ENCODE data around the gene COL4A5.

Gene COL4A5

DNA sequence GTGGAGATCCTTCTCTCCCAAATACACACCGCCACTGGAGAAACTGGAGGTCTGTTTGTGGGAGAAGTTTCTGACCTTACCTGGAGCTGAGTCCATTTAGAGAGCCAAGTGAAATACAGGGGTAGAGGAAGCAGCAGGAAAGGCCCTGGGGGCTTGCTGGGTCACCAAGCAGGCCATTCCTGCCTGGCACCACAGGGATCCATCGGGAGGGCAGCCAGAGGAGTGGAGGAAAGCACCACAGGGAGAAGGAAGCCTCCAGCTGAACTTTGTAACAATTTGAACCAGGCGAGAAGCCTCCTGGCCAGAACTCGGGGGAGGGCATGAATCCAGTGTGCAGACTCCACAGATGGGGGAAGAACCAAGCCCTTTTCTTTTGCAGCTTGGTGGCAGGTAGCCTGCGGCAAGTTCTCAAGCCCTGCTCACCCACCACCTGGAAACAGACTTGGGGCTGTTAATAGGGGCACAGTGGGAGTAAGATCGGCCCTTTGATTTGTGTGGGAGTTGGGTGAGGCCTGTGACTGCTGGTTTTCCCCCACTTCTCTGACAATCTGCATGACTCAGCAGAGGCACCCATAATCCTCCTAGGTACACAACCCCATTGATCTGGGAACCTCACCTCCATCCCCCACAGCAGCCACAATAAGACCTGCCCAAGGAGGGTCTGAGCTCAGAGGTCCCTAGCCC, 202.1 kb downstream of the COL4A5 start:
- no peak for DNase-seq (ENCODE audit: low spot score)

DNA sequence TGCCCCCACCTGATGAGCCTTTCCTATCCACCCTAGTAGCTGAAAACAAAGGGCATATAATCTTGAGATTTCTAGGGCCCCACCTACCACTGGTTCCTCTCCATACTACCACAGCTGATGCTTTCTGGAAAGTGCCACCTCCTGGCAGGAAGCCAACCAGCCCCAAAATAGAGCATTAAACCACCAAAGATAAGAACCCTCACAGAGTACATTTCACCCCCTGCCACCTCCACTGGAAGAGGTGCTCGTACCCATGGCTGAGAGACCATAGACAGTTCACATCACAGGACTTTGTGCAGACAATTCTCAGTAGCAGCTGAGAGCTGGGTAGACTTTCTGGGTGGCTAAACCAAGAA, 202.6 kb downstream of the COL4A5 start:
- no peak for DNase-seq (ENCODE audit: low spot score)

DNA sequence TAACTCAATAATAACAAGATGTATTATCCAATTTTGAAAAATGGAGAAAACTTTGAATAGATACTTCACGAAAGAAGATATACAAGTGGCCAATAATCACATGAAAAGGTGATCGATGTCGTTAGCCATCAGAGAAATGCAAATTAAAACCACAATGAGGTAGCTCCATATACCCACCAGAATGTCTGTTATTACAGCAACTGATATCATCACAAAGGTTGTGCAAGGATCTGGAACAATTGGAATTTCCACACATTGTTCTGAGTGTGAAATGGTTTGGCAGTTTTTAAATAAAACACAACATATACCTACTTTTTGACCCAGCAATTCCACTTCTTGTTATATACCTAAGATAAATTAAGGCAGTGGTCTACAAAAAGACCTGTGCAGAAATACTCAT, 225.1 kb downstream of the COL4A5 start:
- no peak for DNase-seq (ENCODE audit: low spot score)

DNA sequence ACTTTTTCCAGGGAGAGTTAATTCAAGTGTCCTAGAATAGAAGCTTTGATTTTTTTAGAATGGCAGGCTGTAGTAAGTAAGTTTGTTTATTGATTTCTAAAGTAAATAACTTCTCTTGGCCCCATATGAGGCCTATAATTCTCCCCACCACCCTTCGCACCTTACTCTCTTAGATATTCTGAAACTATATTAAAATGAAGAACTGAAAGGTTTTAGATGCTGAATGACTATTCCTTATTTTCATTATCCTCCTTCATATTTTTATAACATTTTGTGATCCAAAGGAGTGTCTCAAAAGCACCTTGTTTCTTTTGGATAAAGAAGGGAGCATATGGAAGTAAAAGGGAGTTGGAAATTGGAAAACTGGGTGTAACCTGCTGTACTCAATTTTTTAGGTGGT, 226.5 kb downstream of the COL4A5 start:
- DNase-seq (ENCODE audit: low spot score): no peak

DNA sequence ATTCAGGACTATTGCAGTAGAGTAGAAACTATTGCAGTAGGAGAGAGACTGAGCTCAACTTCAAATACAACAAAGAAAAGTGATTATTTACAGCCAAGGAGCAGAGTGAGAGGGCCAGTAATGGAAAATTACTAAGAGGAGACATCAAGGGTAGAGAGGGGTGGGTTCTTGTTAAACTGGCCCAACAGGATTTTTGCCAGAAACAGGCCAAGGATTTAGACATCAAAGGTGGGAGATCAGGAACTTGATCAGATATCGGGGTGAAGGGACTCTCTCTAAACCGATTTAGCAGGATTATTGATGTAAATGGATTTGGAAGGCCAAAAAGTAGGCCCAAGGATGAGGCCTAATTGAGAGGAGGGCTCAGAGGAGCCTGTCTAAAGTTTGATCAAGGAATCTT, 231.9 kb downstream of the COL4A5 start:
- no peak for DNase-seq (ENCODE audit: low spot score)

DNA sequence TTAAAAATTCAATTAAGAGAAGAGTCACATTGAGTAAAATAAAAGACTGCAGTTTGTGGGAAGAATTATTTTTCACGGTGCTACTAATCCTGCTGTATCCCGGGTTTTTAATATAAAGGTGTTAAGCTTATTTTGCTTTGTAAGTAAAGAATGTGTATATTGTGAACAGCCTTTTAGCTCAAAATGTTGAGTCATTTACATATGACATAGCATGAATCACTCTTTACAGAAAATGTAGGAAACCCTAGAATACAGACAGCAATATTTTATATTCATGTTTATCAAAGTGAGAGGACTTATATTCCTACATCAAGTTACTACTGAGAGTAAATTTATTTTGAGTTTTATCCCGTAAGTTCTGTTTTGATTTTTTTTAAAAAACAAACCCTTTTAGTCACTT, 257.1 kb downstream of the COL4A5 start:
- DNase-seq (ENCODE audit: low spot score): no peak

DNA sequence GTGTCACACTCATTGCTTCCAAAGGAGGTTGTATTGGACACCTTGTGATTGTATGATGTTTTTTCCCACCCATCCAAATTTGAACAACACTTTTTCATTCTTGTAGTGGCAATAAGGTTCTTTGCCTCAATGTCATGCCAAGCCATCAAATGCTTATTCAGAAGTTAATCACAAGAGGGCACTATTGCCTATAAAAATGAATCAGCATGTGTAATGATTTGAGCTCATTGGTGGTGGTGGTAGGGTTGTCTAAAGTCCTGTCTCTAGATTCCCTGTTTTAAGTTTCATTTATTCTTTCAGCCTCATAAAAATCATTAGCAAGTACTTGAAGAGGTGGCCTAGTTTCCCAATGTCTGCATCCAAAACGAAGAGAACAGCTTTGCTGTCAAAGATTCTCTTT, 259.7 kb downstream of the COL4A5 start:
- no peak for DNase-seq (ENCODE audit: low spot score)

DNA sequence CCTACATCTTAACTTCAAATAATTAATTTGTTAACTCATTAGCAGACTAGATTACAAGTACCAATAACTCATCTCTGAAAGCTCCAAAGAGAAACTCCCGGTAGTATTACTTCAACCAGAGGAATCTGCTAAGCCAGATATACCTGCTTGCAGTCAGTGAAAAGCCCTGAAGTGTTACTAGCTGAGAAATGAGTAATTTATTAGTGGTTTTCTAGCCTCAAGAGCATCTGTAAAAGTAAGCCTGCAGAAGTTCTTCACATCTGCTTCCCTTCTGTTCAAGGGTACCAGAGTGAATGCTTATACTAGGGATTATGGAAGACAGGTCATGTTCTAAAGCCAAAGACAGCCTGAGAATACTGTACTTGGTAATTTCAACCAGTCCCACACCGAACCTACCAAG, 262.0 kb downstream of the COL4A5 start:
- DNase-seq (ENCODE audit: low spot score): no peak

DNA sequence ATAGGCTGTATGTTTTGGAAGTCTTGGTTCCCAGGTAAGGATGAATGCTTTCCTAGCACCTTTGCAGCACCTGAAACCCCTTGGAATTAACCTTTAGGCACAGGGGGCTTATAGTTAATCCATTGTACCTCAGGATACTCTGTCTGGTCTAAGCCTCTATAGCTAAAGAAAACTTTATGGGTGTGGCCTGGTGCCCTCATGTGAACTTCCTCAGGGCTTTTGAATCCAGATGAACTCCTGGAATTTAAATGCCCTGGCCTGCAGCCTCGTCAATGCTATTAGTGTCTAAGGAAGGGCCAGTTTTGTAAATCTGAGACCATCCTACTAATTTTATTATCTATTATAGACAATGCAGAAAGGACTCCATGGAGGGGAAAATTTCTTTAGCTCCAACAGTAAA, 262.9 kb downstream of the COL4A5 start:
- no peak for DNase-seq (ENCODE audit: low spot score)

DNA sequence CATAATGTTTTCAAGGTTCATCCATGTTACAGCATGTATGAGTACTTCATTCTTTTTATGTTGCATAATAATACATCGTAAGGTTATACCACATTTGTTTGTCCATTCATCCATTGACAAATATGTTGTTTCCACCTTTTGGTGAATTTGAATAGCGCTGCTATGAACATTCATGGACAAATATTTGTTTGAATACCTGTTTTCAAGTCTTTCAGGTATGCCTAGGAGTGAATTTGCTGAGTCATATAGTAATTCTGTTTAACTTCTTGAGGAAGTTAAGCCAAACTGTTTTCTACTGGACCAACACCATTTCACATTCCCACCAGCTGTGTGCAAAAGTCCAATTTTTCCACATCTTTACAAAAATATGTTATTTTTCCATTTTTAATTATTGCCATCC, 265.2 kb downstream of the COL4A5 start:
- no peak for DNase-seq (ENCODE audit: low spot score)

DNA sequence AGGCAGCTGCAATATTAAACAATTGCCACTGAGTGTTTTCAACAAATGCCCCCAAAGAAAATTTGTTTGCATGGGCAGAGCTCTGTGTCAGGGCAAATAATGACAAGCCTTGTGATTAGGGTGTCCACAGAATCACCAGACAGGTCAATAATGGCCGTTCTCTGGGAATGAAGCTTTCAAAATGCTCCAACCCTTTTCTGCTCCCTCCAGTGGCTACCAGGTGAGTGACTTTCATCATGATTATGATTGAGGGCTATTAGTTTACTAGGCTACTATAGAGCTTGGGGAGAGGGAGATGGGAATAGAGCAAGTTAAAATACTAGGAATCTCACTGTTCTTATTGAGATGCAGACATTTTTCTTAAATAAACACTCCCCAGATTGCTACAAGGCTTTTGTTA, 273.2 kb downstream of the COL4A5 start:
- DNase-seq (ENCODE audit: low spot score): no peak

DNA sequence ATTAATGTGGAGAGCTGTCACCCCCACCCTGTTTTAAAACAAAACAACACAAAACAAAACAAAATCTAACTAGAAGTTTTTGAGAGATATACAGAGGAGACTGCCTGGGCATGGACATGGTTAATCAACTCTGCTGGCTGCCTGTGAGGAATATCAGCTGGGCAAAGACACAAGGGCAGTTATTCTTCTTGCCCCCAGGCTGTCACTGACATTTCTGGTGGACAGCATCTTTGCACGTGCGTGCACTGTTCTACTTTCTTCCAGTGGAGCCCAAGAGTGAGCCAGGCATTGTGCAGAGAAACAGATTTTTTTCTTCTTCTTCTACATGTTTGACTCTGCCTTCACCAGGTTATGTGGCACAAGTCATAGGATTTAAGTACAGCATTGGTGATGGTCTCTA, 282.9 kb downstream of the COL4A5 start:
- no peak for DNase-seq (ENCODE audit: low spot score)

DNA sequence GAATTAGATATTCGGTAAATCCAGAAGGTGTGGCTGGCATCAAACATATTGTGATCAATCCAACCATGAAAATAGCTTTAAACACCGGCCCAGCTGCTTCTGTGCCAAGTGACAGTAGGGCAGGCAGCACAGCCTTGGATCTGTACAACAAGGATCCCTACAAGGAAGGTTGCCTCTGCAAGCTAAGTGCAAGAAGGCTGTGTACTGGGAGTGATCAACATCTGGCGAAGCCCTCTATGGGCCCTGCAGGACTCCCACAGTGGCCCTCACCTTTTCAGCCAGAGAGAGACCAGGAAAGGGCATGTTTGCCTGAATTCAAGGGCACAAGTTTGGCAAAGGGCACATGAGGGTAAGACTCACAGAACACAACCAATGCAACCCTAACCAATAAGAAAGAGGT, 287.1 kb downstream of the COL4A5 start:
- DNase-seq (ENCODE audit: low spot score): no peak

DNA sequence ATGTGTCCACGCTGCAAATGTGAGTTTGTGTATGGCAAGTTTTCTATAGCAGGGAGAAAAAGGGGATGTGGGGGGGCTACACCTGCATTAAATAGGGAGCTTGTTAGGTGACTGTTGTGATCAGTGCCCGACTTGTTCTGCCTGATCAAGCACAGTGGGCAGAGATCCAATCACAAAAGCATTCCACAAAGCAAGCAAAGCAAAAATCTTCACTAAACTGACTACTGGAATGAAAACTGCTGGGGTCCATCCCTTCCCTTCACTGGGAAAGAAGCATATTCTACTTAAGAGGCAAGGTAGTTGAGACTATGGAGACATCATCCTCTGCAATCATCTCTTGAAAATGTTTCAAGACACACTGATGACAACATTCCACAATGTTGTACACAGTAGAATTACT, 291.5 kb downstream of the COL4A5 start:
- DNase-seq (ENCODE audit: low spot score): no peak

DNA sequence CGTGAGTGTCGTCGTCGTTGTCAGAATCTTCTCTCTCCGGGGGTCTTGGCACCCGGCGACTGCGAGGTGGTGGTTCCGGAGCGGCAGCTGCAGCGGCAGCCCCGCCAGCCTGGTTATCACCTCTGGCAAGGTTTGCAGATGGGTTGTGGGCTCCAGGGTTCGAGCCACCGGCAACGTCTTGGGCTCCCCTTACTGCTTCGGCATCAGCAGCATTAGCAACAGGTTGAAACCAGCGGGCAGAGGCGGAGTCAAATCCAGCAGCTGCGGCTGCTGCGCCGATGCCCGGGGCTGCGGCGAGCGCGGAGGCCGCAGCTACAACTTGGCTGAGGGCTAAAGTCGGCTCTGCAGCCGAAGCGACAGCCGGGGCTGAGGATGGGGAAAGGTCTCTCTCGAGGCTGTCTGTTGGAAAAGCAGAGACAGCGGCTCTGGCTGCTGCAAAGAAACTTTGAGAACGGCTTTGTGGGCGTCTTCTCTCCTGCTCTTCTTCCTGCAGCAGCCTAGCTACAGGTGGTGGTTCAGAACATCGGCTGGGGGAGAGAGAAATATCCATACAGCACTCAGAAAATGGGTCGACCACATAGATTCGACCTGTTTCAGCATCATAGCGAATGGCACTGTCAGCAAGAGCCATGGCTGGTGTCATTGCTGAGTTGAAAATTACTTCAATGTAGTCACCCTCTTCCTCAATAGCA, 293.1 kb downstream of the COL4A5 start:
- no peak for DNase-seq (ENCODE audit: low spot score)

DNA sequence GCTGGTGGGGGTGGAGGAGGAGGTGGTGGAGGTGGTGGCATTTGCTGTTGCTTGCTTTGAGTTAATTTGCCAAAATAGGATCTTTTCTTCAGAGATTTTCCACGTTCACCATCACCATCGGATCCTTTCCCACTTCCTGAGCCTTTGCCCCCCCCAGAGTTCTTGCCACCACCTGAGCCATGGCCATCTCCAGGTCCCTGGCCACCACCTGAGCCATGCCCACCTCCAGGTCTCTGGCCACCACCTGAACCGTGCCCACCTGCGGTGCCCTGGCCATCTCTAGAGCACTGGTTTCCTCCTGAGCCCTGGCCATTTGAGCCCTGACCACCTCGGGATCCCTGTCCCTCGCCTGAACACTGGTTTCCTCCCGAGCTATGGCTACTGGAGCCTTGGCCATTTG, 294.8 kb downstream of the COL4A5 start:
- DNase-seq (ENCODE audit: low spot score): no peak

DNA sequence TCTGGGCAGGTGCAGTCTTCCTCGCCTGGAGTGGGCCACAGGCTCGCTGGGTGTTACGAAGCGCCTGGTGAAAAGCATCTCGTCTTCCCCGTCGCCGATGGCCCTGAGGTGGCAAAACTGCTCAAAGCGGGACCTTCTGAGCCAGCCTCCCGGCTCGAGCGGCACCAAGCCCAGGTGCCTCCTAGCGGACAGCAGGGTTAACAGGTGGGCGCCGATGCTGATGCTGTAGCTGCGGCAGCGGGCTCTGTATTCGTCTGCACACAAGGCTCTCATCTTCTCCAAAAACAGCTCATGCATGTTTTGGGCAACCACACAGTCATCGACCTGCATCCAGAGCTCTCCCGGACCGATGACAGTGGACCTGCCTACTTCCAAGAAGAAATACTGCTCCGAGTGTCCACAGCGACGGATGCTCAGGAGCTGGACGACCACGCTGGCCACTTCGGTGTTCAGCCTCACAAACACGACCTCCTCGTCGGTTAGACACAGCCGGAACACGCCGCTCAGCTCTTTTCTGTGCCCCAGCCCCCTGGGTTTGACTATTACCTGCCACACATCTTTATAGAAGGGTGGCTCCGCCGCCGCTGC, 295.5 kb downstream of the COL4A5 start:
- DNase-seq (ENCODE audit: low spot score): no peak

DNA sequence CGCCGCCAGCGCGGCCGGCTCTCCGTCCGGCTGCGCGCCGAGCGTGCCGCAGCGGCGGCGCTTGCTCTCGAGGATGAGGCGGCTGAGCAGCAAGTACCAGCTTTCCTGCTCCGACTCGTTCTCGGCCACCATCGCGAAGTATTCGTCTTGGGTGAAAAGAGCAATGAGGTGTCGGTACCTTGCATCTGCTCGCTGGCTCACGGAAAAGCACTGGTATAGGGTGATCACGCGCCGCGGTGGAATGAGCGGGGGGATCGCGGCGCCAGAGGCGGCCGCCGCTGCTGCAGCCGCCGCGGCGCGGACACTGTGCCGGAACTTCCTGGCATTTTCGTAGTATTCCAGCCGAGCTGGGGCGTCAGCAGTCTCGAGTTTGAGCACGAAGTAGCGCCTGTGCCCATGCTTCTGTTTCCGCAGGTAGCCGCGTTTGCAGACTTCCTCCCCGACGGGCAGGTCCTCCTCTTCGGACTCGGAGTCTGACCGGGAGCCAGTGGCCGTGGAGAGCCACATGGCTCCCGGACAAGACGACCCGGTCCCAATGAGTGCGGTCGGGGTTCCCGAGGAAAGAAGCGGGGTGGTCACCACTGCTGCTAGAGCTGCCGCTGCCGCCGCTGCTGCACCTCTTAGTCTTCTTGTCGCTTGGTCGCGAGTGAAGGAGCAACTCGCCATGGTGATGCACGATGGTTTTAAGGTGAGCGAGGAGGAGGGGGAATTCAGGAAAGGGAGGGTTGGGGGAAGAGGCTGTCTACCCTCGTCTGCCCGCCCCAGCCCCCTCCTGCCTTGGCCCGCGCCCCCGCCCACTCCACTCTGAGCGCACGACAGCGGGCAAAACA, 296.3 kb downstream of the COL4A5 start:
- no peak for DNase-seq (ENCODE audit: low spot score)

DNA sequence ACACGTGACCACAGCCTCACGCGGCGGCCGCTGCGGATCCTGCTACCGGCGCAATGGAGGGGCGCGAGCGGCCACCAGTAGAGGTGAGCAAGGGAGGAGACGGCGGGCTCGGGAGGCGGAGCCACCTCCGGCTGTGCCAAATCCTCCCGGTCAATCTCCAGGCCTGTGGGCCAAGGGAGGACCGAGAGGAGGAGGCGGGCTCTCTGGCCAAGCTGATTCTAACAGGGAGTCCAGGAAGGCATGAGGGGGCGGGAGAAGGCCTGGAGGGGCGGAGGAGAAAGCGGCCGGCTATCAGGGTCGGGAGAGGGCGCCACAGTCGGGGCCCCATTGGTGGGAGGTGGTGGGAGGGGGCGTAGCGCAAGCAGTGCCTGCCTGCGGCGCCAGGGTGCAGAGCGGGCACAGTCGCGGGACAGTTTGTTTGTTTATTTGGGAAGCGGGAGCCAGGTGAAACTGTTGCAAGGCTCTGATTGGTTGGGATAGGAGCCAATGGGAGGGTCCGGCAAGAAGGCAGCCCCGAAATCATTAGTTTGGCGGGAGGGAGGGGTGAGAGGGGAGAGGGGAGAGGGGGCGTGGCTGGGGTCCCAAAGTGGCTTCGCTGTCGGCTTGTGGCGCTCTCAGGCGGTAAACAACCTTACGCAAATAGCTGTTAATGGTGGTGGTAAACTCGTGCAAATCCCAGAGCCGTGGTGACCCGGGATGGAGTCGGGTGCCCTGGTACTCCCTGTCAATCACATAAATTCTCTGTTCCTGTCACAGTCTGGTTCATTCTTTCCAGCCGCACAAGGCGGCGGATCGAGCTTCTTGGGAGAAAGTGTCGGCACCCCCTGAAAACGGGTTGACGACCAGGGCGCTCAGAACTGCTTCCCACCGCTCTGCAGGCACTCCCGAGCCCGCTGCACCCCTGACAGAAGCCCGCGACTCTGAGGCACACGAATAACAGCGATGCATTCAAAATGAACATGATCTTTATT, 297.2 kb downstream of the COL4A5 start, which contains the start of gene IRS4:
Gene IRS4, minus strand, starts transcription at position 55 of the 971 bp plus-strand sequence.
- no peak for DNase-seq (ENCODE audit: low spot score)

DNA sequence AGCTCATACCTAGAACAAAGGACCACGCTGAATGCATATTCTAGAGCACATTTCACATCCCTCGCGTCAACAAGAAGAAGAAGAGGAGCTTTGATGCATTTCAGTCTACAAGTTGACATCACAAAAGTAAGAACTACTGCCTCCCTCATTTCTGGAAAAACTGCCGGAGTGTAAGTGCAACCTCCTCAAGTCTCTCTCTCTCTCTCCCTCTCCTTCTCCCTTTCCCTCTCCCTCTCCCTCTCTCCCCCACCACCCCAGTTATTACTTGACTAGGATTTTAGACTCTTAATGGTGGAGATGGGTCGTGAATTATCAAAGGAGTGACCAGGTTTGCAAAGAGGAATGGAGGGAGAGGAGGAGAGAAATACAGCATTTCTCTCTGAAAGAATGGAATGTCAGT, 298.1 kb downstream of the COL4A5 start:
- DNase-seq (ENCODE audit: low spot score): no peak

DNA sequence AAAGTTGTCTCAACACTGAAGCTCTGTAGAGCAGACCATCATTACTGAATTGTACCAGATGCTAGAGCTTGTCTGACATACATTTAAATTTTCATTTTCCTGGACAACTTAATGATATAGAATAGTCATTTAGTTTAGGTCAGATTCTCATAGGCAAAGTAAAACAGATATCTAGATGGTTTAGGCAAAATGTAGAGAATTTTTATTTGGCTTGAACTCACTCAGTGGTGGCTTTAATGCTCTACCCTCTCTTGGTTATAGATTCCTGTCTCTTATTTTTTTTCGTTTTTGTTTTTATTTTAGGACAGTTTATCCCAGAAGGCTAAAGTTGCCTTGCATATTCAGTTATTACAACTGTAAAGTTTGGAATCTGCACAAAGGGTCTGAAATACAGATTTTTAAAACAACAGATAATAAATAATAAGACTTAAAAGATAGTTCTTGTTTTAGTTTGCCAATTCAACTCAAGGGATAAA, 300.7 kb downstream of the COL4A5 start:
- no peak for DNase-seq (ENCODE audit: low spot score)
